ENCODE data around the gene IL18R1.
A peak's percentile ranks its signal among the peaks of the same experiment; 100 is the strongest.

Gene IL18R1

GRCh38 chr2:102435741-102436140 lies 80.1 kb downstream of the IL18R1 start:
- ChIA-PET POLR2A (no interaction called here), CTCF (no interaction called here)
- no peak for DNase-seq (ENCODE audit: low read depth, low spot score)
- no peak overlapping the region for H3K4me3 ChIP-seq (ENCODE audit: low read depth, low read length)
- TF ChIP-seq, protein P1, sequence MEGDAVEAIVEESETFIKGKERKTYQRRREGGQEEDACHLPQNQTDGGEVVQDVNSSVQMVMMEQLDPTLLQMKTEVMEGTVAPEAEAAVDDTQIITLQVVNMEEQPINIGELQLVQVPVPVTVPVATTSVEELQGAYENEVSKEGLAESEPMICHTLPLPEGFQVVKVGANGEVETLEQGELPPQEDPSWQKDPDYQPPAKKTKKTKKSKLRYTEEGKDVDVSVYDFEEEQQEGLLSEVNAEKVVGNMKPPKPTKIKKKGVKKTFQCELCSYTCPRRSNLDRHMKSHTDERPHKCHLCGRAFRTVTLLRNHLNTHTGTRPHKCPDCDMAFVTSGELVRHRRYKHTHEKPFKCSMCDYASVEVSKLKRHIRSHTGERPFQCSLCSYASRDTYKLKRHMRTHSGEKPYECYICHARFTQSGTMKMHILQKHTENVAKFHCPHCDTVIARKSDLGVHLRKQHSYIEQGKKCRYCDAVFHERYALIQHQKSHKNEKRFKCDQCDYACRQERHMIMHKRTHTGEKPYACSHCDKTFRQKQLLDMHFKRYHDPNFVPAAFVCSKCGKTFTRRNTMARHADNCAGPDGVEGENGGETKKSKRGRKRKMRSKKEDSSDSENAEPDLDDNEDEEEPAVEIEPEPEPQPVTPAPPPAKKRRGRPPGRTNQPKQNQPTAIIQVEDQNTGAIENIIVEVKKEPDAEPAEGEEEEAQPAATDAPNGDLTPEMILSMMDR (IDR thresholded peaks at IDR 0.05; ENCODE audit: insufficient read depth, low read length, missing control alignments): no peak

DNA sequence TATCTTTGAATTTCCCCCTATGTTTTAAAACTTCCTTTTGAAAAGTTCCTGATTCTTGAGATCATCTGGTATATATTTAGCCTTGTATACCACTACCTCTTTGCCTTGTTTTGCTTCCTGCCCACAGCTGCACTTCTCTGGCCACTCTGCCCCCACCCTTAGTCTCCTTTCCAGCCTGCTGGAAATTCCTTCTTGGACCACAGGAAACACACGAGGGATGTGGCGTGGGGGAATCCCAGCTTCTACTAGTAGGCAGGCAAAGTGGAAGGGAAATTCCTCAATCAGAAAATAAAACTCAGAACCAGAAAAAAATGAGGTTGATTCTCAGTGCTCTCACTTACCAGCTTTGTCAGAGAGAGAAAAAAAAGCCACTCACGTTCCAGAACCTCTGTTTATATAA lies 80.7 kb downstream of the IL18R1 start:
- DNase-seq (ENCODE audit: low read depth, low spot score): no peak

DNA sequence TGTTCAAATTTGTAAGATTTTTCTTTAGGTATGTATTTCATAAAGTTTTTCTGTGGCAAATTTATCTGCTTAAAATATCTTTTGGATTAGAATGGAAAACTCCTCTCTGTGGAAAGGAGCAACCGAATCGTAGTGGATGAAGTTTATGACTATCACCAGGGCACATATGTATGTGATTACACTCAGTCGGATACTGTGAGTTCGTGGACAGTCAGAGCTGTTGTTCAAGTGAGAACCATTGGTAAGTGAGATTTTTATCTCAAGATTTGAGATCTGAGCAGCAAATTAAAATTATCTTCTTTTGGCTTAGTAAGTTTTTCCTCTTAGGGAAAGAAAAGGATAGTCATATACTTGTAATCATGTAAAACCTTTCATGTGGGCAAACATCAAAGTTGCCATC lies 81.5 kb downstream of the IL18R1 start:
- TF ChIP-seq, protein P1 (IDR thresholded peaks at IDR 0.05; ENCODE audit: insufficient read depth, low read length, missing control alignments): no peak
- no peak overlapping the region for H3K4me3 ChIP-seq (ENCODE audit: low read depth, low read length)
- POLR2A ChIA-PET: no interaction called here
- CTCF ChIA-PET: interaction anchor here (1.0 to 1.2 kb wide), 2 partner anchors 12 to 183 kb away, joined by 3 read pairs; no protein-coding TSS in a partner anchor
- no peak for DNase-seq (ENCODE audit: low read depth, low spot score)

More for the DNA sequence above, 80.7 kb downstream of the IL18R1 start:
- ChIA-PET CTCF (no interaction called here), POLR2A (no interaction called here)
- TF ChIP-seq, protein P1 (IDR thresholded peaks at IDR 0.05; ENCODE audit: insufficient read depth, low read length, missing control alignments): no peak
- no peak overlapping the region for H3K4me3 ChIP-seq (ENCODE audit: low read depth, low read length)

GRCh38 chr2:102438111-102438510 lies 82.5 kb downstream of the IL18R1 start:
- CTCF ChIA-PET: interaction anchor here (1.4 to 1.7 kb wide), 2 partner anchors 432 to 554 kb away, joined by 4 to 5 read pairs; no protein-coding TSS in a partner anchor

GRCh38 chr2:102438578-102438977 lies 83.0 kb downstream of the IL18R1 start:
- no peak overlapping the region for H3K4me3 ChIP-seq (ENCODE audit: low read depth, low read length)
- TF ChIP-seq, protein P1 (IDR thresholded peaks at IDR 0.05; ENCODE audit: insufficient read depth, low read length, missing control alignments): no peak
- ChIA-PET POLR2A (no interaction called here), CTCF (interaction anchor here (1.4 to 1.7 kb wide), 2 partner anchors 432 to 555 kb away, joined by 4 to 5 read pairs; no protein-coding TSS in a partner anchor)
- DNase-seq (ENCODE audit: low read depth, low spot score): no peak

More at GRCh38 chr2:102438111-102438510, 82.5 kb downstream of the IL18R1 start:
- POLR2A ChIA-PET: no interaction called here
- no peak overlapping the region for H3K4me3 ChIP-seq (ENCODE audit: low read depth, low read length)
- DNase-seq (ENCODE audit: low read depth, low spot score): no peak
- TF ChIP-seq, protein P1 (IDR thresholded peaks at IDR 0.05; ENCODE audit: insufficient read depth, low read length, missing control alignments): no peak

- TF ChIP-seq, protein P1 (IDR thresholded peaks at IDR 0.05; ENCODE audit: insufficient read depth, low read length, missing control alignments): no peak
- CTCF ChIA-PET: interaction anchor here (0.8 to 1.7 kb wide), 4 partner anchors 10 to 555 kb away, joined by 3 to 5 read pairs (median 4); no protein-coding TSS in a partner anchor
These were observed 83.6 kb downstream of the IL18R1 start for GRCh38 chr2:102439065-102439695.

More at GRCh38 chr2:102439065-102439695, 83.6 kb downstream of the IL18R1 start:
- no peak overlapping the region for H3K4me3 ChIP-seq (ENCODE audit: low read depth, low read length)
- POLR2A ChIA-PET: no interaction called here
- DNase-seq (ENCODE audit: low read depth, low spot score): peak; percentile 16

Measured in AG04449 (cell line).